Left hindlimb (tissue), 1 donor: ENCODE measurements around the gene RAB7A.
"Not testable (repeated sequence)": the region's sequence is repeated elsewhere in the genome, so short reads cannot be mapped to it uniquely, and the experiment has no call there.

ENCODE experiments used
- DNase-seq: peaks from one replicate; pipeline ENCODE4 v3.0.0-alpha.2; 2018

The RAB7A gene

DNA sequence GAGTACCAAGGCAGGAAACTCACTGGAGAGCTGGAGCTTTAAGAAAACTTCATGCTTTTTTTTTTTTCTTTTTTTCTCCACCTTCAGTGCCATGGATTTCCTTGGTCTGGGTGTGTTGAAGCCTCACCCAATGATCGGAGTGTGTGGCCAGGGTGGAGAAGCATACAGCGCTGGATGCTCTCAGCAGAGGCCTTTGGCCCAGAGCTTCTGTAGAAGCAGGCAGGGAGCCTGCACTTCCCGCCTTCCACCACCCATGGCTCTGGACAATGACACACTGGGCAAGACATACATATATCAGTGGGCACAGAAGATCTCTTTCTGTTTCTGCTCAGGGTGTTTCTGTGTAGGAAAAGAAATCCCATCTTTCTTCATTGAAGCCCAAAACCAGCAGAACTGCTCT lies 97.6 kb downstream of the RAB7A start:
- DNase-seq: no peak

GRCh38 chr3:128824132-128824850 lies 98.3 kb downstream of the RAB7A start:
- DNase-seq: no peak

GRCh38 chr3:128825117-128825725 lies 99.2 kb downstream of the RAB7A start:
- DNase-seq: no peak

DNA sequence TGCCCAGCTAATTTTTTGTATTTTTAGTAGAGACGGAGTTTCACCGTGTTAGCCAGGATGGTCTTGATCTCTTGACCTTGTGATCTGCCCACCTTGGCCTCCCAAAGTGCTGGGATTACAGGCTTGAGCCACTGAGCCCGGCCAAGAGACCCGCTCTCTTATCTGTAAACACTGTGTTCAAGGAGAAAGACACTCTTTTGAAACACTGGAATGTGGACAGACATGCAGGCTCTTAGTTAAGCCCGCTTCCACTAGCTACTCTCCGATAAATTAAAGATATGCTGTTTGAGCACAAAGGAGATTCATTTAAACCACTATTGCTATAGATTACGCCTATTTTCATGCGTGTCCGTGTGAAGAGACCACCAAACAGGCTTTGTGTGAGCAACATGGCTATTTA lies 103.1 kb downstream of the RAB7A start:
- DNase-seq: not testable (repeated sequence)

DNA sequence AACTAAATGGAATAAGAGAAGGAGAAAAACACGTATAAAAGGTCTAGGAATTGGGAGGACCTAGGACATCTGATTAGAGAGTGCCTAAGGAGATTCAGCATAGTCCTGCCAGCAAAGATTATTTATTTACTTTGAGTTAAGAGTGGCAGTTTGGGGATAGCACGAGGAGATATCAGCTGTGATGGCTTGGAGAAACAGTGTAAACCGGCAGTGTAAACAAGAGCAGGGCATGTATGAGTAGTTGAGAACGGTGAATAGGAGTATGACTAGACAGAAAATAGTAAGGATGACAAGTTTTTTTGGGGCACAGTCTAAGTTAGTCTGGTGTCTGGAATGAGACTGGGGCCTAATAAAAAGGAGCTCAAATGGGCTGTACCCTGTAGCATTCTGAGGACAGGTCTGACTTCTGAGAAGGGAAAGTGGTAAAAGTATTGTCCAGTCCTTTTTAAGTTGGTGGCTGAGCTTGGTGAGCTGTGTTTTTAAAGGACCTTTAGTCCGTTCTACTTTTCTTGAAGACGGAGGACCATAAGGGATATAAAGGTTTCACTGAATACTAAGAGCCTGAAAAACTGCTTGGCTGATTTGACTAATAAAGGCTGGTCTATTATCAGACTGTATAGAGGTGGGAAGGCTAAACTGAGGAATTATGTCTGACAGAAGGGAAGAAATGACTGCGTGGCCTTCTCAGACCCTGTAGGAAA lies 104.1 kb downstream of the RAB7A start:
- not testable (repeated sequence) for DNase-seq

- DNase-seq: not testable (repeated sequence)
These were observed 104.8 kb downstream of the RAB7A start for GRCh38 chr3:128830762-128831161.

- DNase-seq: not testable (repeated sequence)
These were observed 107.0 kb downstream of the RAB7A start for GRCh38 chr3:128832979-128833378.

GRCh38 chr3:128835096-128835495 lies 109.1 kb downstream of the RAB7A start:
- DNase-seq: no peak

GRCh38 chr3:128841926-128842920 lies 116.2 kb downstream of the RAB7A start:
- DNase-seq: no peak

DNA sequence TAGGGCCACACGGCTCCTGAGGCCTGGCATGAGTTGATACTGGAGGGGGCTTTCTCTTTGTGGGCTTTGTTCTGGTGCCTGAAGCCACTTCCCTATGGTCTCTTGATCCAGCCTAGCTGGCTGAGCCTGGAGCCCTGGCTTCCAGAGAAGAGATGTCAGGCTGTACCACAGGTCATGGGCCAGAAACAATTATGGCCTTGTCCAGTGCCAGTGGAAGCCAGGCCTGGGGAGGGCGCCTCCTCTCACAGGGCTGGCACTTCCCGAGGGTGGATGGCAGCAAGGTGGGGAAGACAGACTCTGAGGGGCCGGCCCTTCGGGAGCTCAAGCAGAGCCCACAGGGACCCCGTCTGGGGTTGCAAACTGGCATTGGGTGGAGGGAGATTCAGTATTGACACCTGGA lies 118.5 kb downstream of the RAB7A start:
- no peak for DNase-seq

GRCh38 chr3:128845119-128845777 lies 119.3 kb downstream of the RAB7A start:
- DNase-seq: peak; percentile 25

DNA sequence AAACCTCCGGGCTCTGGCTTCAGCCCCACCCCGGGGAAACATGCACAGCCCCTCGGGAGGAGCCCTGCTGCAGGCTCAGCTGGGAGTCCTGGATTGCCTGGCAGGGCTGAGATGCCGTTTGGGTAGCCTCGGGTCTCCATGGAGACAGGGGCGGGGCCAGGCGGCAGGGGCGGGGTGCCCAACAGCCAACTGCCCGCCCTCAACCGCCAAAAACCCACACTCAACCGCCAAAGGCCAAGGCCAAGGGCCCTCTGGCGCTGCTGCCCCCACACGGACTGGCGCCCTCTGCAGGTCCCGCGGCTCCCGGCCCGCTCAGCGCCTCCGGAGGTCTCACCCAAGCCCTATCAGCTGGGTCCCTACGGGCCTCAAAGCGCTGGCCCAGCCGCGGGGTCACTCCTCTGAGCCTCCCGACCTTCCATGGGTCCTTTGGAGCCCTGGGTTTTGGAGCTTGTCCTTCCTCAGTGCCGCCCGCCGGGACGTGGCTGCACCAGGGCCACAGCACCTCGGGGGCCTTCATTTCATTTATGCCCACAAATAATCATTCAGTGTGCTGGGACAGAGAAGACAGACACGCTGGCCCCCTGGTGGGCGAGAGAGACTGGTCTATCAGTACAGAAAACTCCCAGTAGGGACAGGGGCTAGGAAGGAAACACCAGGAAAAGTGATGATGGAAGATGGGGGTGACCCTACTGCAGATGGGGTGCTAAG lies 119.9 kb downstream of the RAB7A start:
- DNase-seq: peak; percentile 89

GRCh38 chr3:128846486-128846891 lies 120.5 kb downstream of the RAB7A start:
- DNase-seq: no peak

DNA sequence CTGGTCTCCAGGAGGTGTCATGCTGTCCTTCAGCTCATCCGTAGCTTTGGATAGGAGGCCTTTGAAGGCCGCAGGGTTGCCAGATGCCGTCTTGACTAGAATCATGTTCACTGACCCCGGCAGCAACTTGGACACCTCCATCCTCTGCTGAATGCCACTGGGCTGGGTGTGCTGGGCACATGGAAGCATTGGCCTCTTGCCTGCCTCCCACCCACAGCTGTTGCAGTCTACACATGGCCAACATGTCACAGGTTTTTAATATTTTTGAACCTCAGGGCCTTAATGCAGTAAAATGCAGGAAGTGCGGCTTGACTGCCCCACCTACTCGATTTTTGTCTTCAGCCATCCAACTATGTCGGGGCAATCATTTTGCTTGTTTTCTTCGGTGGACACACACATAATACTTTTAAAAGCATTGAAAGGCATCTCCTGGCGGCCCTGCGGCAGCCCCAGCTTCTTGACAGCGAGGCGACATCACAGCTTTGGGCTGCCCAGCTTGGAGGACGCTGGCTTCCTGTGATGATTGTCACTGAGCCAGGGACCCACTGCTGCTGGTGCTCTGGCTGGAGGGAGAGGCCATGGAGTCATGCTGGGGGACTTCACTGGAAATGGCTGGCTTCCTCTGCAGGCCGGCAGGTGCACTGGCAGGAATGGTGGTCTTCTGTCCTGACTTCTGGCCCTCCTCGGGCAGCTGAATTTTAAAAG lies 121.8 kb downstream of the RAB7A start:
- no peak for DNase-seq

DNA sequence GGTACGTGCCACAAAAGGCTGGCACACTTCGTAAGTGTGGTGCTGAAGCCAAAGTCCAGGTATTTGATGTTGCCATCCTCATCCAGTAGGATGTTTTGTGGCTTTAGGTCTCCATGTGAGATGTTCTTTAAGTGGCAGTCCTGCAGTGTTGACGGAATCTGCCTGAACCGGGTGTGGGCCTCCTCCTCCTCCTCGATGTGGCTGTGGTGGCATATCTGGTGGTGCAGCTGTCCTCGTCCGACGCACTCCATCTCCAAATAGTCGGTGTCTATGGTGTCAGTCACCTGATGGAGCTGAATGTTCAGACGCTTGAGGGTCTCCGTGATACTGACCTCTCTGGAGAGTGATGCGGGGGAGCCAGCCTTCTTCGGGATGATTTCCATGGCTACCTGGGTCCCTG lies 123.0 kb downstream of the RAB7A start:
- no peak for DNase-seq

DNA sequence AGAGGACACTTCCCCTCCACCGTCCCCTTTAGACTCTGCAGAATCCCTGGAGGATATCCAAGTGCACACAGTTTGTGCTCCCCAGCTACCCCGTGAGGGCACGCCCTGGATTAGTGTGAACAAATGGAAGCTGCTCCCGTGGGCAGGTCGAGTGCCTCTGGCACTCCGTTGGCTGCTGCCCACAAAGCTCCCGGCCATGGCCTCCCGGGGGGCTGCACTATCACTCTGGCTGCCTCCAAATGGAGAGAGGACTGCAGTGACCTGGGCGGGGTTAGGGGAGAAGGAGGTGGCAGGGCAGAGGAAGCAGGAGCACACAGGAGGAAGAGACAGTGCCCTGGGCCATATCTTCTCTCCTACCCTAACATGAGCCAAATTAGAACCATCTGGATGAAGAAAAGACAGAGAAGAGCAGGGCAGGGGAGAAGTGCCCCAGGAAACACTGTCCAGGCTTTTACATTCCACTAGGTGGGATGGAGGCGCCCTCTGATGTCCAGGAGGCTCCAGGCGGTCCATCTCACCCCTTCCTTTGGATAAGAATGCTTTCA lies 124.0 kb downstream of the RAB7A start:
- DNase-seq: no peak

DNA sequence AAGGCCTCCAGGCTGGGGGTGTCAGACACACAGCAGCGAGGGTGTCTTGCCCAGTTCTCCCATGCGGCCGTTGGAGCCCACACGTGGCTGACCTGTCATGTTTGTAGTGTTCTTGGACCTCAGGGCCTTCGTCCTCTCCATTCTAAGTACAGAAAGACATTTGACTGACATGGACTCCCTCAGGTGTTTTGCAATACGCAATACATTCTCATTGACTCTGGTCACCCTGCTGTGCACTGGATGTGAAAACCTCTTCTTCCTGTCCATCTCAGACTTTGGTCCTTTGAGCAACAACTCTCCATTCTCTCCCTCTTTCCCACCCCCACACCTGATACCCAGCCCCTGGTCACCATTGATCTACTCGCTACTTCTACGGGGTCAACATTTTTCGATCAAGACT lies 124.6 kb downstream of the RAB7A start:
- DNase-seq: no peak

- DNase-seq: no peak
These were observed 125.6 kb downstream of the RAB7A start for GRCh38 chr3:128851601-128852000.

DNA sequence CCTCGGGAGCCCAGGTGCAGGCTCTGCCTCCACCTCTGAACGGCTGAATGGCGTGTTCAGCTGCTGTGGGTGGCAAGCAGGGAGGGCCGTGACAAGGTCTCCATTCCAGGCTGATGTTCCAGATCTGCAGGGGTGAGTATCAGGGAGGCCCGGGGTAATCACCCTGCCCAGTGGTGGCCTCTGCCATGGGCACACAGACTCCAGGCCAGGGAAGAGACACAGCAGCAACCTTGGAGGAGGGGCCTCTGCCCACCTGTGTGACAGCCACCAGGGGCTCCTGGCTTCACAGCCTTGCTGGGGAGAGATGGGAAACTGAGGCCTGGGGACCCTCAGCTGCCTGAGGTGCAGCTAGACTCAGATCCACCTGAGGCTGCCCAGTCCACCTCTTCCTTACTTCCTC lies 127.8 kb downstream of the RAB7A start:
- no peak for DNase-seq

DNA sequence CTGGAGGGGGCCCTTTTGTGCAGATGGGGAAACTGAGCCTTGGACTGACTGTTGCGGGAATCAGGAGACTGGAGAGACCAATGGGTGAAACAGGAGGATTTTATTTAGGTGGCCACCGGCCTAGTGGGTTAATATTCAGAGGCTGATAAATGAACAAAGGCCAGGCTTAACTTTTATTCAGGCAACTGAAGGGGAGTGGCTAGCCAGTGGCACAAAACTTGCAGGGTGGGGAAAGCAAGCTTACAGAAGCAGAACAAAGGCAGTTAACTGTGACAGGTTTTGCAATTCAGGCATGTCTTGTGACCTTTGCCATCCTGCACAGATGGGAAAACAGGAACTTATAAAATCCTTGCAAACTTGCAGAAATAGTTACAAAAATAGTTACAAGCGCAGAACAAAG lies 128.5 kb downstream of the RAB7A start:
- no peak for DNase-seq

- DNase-seq: no peak
These were observed 129.6 kb downstream of the RAB7A start for GRCh38 chr3:128855569-128855968.
